GM21529 (cell line): ENCODE results near the gene STPG2.
"Not testable (repeated sequence)": the region's sequence is repeated elsewhere in the genome, so short reads cannot be mapped to it uniquely, and the experiment has no call there.

Experiments used
- ATAC-seq: cut with Tn5 transposase; IDR thresholded peaks from one replicate; pipeline ENCODE4 v1.9.1; 2021; ENCODE audit not compliant: unreplicated experiment

Gene STPG2

GRCh38 chr4:97952763-97953162, 190.5 kb downstream of the STPG2 start:
- no peak for ATAC-seq

- ATAC-seq = no peak
Observed at GRCh38 chr4:97950836-97951235, 192.4 kb downstream of the STPG2 start.

GRCh38 chr4:97942951-97943350, 200.3 kb downstream of the STPG2 start:
- ATAC-seq = no peak

- ATAC-seq = no peak
Observed at GRCh38 chr4:97942137-97942536, 201.1 kb downstream of the STPG2 start.

DNA sequence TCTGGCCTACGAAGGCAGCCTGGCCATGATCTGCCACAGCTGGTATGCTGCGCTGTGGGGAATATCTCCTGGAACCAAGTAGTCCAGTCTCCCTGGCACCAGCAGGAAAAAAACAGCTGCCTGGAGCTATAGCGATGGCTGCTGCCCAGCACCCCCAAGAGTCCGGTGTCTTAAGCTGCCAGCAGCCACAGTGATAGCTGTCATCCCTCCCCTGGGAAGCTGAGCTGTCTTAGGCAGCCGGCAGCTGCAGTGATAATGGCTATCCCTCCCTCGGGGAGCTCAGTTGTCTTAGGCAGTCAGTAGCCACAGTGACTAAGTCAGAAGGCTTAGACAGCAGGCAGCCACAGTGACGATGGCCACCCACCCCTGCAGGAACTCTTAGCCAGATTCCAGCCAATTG, 205.1 kb downstream of the STPG2 start:
- ATAC-seq = no peak

DNA sequence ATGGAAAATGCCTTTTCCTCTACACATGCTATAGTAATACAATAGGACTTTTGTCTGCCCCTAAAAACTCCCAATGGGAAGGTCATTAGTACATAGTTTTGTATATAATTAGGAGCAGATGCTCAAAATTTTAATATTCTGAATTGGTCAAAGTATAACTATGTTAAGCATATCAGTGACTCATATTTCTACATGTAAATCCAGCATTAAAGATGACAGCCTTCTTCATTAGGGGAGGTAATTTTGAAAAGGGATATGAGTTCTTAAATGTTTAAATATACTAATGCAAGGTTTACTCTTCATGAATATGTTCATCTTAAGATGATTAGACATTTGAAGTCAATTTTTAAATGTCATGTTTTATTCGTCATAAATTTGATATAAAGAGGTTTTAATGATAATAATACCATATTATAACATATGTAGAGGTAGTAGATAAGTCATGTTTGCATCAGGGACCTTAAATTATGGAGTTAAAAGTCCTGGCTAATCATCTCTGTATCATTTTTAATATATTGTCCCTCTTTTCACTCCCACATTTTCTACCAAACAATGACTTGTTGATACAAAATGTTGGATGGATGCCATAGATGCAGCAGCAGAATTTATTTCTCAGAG, 218.8 kb downstream of the STPG2 start:
- no peak for ATAC-seq

GRCh38 chr4:97923096-97923495, 220.2 kb downstream of the STPG2 start:
- no peak for ATAC-seq

DNA sequence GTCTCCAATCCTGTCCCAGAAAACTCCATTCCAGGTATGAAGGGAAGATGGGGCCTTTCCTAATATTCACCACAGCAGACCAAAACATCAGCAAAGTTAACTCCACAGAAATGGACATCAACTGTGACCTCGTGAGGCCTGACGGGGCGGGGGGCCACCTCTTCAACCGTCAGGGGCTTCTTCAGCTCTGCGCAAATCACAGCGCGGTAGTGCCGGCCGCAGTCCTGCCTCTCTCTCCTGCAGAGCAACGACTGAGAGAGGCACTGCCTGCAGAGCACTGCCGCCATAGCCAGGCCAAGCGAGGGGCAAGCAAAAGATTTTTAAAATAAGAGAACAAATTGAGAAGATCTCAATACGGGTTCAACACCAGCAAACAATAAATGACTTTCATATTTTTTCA, 226.2 kb downstream of the STPG2 start:
- no peak for ATAC-seq

- no peak for ATAC-seq
Observed at GRCh38 chr4:97912156-97912555, 231.1 kb downstream of the STPG2 start.

- ATAC-seq = no peak
Observed at GRCh38 chr4:97911236-97911906, 231.9 kb downstream of the STPG2 start.

- ATAC-seq = no peak
Observed at GRCh38 chr4:97910005-97910404, 233.3 kb downstream of the STPG2 start.

DNA sequence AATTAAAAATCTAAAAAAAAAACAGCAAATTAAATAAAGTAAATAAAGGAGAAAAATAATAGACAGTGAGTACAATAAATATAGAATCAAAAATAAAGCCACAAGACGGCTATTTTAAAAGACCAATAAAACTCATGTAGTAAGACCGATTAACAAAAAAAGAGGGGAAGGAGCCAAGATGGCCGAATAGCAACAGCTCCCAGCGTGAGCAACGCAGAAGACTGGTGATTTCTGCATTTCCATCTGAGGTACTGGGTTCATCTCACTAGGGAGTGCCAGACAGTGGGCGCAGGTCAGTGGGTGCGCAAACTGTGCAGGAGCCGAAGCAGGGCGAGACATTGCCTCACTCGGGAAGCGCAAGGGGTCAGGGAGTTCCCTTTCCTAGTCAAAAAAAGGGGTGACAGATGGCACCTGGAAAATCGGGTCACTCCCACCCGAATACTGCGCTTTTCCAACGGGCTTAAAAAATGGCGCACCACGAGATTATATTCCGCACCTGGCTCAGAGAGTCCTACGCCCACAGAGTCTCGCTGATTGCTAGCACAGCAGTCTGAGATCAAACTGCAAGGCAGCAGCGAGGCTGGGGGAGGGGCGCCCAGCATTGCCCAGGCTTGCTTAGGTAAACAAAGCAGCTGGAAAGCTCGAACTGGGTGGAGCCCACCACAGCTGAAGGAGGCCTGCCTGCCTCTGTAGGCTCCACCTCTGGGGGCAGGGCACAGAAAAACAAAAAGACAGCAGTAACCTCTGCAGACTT, 239.7 kb downstream of the STPG2 start:
- not testable (repeated sequence) for ATAC-seq

- ATAC-seq = no peak
Observed at GRCh38 chr4:97900229-97900628, 243.0 kb downstream of the STPG2 start.

DNA sequence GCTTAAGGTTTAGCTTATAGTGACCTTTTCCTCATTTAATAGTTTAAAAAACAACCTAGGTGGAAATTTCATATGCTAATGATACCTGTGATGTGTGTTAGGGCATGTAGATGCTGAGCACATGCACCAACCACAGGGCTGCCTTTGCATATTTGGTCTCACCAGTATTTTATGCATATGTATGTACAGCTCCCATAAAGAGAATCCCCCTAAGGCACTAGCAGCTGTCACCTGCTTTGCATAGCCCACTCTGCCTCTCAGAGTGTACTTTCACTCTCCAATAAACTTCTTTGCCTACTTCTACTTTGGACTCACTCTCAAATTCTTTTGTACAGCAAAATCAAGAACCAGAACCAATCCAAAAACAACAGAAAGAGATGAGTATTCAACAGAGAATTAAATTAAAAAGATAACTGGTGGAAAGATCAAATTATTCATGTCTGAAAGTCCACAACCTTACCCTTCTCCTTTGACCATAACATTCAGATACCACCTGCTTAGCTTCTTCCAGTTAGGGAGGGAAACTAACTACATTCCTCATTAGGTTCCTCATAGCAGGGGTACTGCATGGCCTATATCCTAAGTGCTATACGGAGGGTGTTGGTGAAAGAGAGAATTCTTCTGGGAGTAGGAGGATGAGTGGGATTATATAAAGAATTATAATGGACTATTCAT, 250.5 kb downstream of the STPG2 start:
- no peak for ATAC-seq

GRCh38 chr4:97879942-97880341, 263.3 kb downstream of the STPG2 start:
- ATAC-seq = no peak

GRCh38 chr4:97868097-97868496, 275.2 kb downstream of the STPG2 start:
- no peak for ATAC-seq

DNA sequence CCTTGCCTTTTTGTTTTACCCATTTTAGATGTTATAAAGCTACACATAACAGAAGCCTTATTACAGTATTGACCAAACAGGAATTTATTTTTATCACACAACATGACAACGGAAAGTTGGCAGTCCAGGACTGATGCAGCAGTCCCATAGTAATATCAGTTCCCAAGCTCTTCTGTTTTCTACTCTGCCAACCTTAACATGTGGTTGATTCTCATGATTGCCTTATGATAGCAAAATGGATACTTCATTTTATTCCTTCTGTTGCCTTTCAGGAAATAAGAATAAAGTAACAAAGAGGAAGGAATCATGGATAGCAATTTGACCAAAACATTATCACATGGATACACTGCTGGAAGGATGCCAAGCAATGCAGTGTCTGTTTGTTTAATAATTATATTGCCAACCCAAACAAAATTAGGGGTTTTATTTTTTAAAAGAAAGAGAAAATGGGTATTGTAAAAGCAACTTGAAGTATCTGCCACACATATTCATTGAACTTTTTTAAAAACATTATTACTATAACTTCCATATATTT, 275.7 kb downstream of the STPG2 start:
- no peak for ATAC-seq

DNA sequence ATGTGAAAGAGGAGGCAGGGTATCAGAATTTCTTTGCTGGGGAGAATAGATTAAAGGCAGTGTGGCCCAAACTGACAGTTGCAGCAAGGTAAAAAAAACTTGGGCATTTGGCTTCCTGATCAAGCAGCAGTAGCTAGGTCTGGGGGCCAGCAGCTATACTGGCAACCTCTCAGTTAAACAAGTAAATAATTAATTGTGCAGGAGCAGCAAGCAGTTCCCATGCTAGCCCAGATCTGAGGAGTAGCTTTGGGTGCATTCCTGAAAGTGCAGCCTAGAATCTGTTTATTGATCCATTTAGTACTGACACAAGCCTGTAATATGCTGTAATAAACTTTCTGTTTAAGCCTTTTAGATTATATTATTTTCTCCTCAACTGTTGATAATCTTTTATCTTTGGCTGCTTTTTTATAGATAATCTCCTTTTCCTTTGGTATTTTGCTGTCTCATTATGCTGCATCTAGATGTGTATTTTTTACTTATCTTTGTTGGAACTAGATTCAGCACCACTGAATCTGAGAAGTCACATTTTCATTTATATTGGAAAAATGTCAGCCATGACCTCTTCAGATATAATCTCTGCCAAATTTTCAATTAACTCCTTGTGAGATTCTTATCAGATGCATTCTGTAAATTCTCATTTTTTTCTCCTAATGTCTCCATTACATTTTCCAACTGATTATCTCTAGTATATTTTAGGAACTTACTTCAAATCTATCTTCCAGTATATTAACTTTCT, 276.3 kb downstream of the STPG2 start:
- no peak for ATAC-seq

DNA sequence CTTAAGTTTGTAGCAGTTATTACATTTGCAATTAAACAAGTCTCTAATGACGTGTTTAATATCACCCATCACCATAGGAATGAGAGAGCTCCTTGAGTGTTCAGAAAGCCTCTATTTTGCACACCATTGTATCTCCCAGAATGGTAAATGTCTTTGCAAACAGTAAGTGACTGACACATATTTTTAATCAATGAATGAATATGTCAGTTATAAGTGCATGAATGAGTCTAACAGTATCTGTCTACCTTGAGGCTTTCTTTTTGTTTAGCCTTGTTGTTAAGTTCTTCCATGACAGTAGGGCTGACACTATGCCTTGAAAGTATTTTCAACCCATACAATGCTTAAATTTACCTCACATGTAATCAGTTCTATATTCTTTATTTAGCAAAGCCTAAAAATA, 292.2 kb downstream of the STPG2 start:
- no peak for ATAC-seq

DNA sequence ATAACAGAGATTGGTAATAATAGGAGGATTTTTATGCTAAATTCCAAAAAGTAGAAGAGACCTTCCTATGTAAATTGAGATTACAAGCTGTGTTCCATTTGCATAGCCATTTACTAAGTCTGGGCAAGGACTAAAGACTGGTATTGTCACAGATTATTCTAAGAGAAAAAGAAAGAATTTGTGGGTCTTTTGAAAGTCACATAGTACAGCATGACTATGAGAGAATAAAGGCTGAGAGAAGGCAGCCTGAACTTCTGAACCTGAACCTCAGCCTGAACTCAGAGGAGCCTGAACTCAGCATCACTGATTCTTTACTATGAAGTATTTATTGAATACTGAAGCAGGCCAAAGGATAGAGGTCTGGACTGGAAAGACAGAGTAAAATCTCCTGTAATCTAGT, 297.5 kb downstream of the STPG2 start:
- no peak for ATAC-seq

DNA sequence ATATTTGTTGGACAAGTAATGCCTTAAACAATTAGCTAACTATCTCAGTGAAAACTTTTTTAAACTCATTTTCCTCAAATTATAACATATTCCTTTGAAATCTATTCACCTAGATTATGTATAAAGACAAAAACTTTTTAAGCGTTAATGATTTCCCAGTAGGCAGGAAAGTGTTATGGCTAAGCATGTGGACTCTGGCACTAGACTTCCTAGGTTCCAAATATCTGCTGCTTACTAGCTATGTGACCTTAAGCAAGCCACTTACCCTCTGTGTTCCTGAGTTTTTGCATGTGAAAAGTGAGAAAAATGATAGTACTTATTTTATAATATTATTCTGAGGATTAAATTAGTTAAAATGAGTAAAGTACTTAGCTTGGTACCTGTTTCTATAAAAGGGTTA, 301.8 kb downstream of the STPG2 start:
- no peak for ATAC-seq
